Neuron (in vitro differentiated cells): ENCODE data around the gene RSPH9.

Experiments used
- H2AFZ ChIP-seq: one replicate; pipeline ENCODE4 v1.6.1; 2013; ENCODE audit warnings: low read depth, mild to moderate bottlenecking, inconsistent platforms, low read length, moderate library complexity
- H3K27me3 ChIP-seq: one replicate; pipeline ENCODE4 v1.6.1; 2013; ENCODE audit warnings: low read length; ENCODE audit not compliant: insufficient read depth
- H3K36me3 ChIP-seq: one replicate; pipeline ENCODE4 v1.6.1; 2013; ENCODE audit warnings: low read length; ENCODE audit not compliant: insufficient read depth
- H3K4me1 ChIP-seq: one replicate; pipeline ENCODE4 v1.6.1; 2013; ENCODE audit warnings: low read length; ENCODE audit not compliant: insufficient read depth
- H3K4me3 ChIP-seq: 2 replicates; pipeline ENCODE4 v1.5.1; 2013; ENCODE audit warnings: mild to moderate bottlenecking, low read length, moderate library complexity
- H3K9me3 ChIP-seq: one replicate; pipeline ENCODE4 v1.6.1; 2013; ENCODE audit warnings: low read length

Gene RSPH9

GRCh38 chr6:43707767-43708166, 62.9 kb downstream of the RSPH9 start:
- Histone ChIP-seq H3K27me3 (peaks cover 3% of the 10 kb centered on the region), H3K4me3 (no peak overlapping the region), H3K36me3 (no peaks in the 10 kb centered on the region), H3K4me1 (peaks cover 20% of the 10 kb centered on the region), H3K9me3 (no peaks in the 10 kb centered on the region), H2AFZ (no peak overlapping the region)

- no peaks in the 10 kb centered on the region for H3K9me3 ChIP-seq
- H3K27me3 ChIP-seq = peaks cover 3% of the 10 kb centered on the region
- H3K4me1 ChIP-seq = peaks cover 14% of the 10 kb centered on the region
- no peak overlapping the region for H3K4me3 ChIP-seq
- H3K36me3 ChIP-seq = no peaks in the 10 kb centered on the region
- H2AFZ ChIP-seq = no peak overlapping the region
Measured at GRCh38 chr6:43708860-43709653, 64.2 kb downstream of the RSPH9 start.

- peaks cover 3% of the 10 kb centered on the region for H3K27me3 ChIP-seq
- H3K4me1 ChIP-seq = peaks cover 14% of the 10 kb centered on the region
- no peaks in the 10 kb centered on the region for H3K36me3 ChIP-seq
- H3K4me3 ChIP-seq = no peak overlapping the region
- no peaks in the 10 kb centered on the region for H3K9me3 ChIP-seq
- no peak overlapping the region for H2AFZ ChIP-seq
Measured at GRCh38 chr6:43709654-43710303, 64.9 kb downstream of the RSPH9 start.

- H3K36me3 ChIP-seq = no peaks in the 10 kb centered on the region
- no peak overlapping the region for H2AFZ ChIP-seq
- H3K9me3 ChIP-seq = no peaks in the 10 kb centered on the region
- peaks cover 14% of the 10 kb centered on the region for H3K4me1 ChIP-seq
- peaks cover 3% of the 10 kb centered on the region for H3K27me3 ChIP-seq
- H3K4me3 ChIP-seq = no peak overlapping the region
Measured at GRCh38 chr6:43710576-43710975, 65.7 kb downstream of the RSPH9 start.

- Histone ChIP-seq H3K4me1 (peaks cover under 1% of the 10 kb centered on the region), H3K4me3 (no peak overlapping the region), H3K36me3 (no peaks in the 10 kb centered on the region), H3K9me3 (no peaks in the 10 kb centered on the region), H2AFZ (no peak overlapping the region), H3K27me3 (peaks cover 14% of the 10 kb centered on the region)
Measured at GRCh38 chr6:43712579-43712978, 67.7 kb downstream of the RSPH9 start.

- no peaks in the 10 kb centered on the region for H3K4me1 ChIP-seq
- no peak overlapping the region for H3K4me3 ChIP-seq
Measured at GRCh38 chr6:43713643-43714310, 68.9 kb downstream of the RSPH9 start.

GRCh38 chr6:43714311-43715055, 69.6 kb downstream of the RSPH9 start:
- H3K4me1 ChIP-seq = no peaks in the 10 kb centered on the region
- no peaks in the 10 kb centered on the region for H3K36me3 ChIP-seq
- H3K4me3 ChIP-seq = no peak overlapping the region
- H3K27me3 ChIP-seq = peaks cover 22% of the 10 kb centered on the region
- no peak overlapping the region for H2AFZ ChIP-seq
- H3K9me3 ChIP-seq = no peaks in the 10 kb centered on the region

More at GRCh38 chr6:43713643-43714310, 68.9 kb downstream of the RSPH9 start:
- peaks cover 16% of the 10 kb centered on the region for H3K27me3 ChIP-seq
- H2AFZ ChIP-seq = no peak overlapping the region
- no peaks in the 10 kb centered on the region for H3K36me3 ChIP-seq
- H3K9me3 ChIP-seq = no peaks in the 10 kb centered on the region

- Histone ChIP-seq H2AFZ (no peak overlapping the region), H3K36me3 (no peaks in the 10 kb centered on the region), H3K4me1 (no peaks in the 10 kb centered on the region), H3K4me3 (no peak overlapping the region), H3K27me3 (peaks cover 28% of the 10 kb centered on the region), H3K9me3 (no peaks in the 10 kb centered on the region)
Measured at GRCh38 chr6:43715056-43715788, 70.4 kb downstream of the RSPH9 start.

GRCh38 chr6:43716099-43716498, 71.3 kb downstream of the RSPH9 start:
- Histone ChIP-seq H3K4me3 (no peak overlapping the region), H2AFZ (no peak overlapping the region), H3K27me3 (peaks cover 28% of the 10 kb centered on the region), H3K36me3 (no peaks in the 10 kb centered on the region), H3K4me1 (no peaks in the 10 kb centered on the region), H3K9me3 (no peaks in the 10 kb centered on the region)

GRCh38 chr6:43717389-43717788, 72.6 kb downstream of the RSPH9 start:
- Histone ChIP-seq H3K4me3 (no peak overlapping the region), H2AFZ (no peak overlapping the region), H3K27me3 (peaks cover 32% of the 10 kb centered on the region), H3K9me3 (no peaks in the 10 kb centered on the region), H3K4me1 (no peaks in the 10 kb centered on the region), H3K36me3 (no peaks in the 10 kb centered on the region)

GRCh38 chr6:43717822-43718221, 73.0 kb downstream of the RSPH9 start:
- H2AFZ ChIP-seq = no peak overlapping the region
- H3K4me1 ChIP-seq = no peaks in the 10 kb centered on the region
- peaks cover 29% of the 10 kb centered on the region for H3K27me3 ChIP-seq
- no peaks in the 10 kb centered on the region for H3K9me3 ChIP-seq
- no peaks in the 10 kb centered on the region for H3K36me3 ChIP-seq
- no peak overlapping the region for H3K4me3 ChIP-seq

GRCh38 chr6:43718387-43719105, 73.7 kb downstream of the RSPH9 start:
- Histone ChIP-seq H3K4me1 (no peaks in the 10 kb centered on the region), H3K36me3 (no peaks in the 10 kb centered on the region), H2AFZ (no peak overlapping the region), H3K9me3 (no peaks in the 10 kb centered on the region), H3K4me3 (no peak overlapping the region), H3K27me3 (peaks cover 29% of the 10 kb centered on the region)
